ENCODE measurements around the gene ZNF708.

DNA sequence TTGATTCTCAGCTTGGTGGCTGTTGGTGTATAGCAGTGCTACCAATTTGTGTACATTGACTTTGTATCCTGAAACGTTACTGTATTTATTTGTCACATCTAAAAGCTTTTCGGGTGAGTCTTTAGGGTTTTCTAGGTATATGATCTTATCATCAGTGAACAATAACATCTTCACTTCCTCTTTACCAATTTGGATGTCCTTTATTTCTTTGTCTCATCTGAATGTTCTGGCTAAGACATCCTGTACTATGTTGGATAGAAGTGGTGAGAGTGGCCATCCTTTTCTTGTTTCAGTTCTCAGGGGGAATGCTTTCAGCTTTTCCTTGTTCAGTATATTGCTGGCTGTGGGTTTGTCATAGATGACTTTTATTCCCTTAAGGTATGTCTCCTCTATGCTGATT is 23.6 kb upstream of the ZNF708 start:
- TF ChIP-seq, protein P1, sequence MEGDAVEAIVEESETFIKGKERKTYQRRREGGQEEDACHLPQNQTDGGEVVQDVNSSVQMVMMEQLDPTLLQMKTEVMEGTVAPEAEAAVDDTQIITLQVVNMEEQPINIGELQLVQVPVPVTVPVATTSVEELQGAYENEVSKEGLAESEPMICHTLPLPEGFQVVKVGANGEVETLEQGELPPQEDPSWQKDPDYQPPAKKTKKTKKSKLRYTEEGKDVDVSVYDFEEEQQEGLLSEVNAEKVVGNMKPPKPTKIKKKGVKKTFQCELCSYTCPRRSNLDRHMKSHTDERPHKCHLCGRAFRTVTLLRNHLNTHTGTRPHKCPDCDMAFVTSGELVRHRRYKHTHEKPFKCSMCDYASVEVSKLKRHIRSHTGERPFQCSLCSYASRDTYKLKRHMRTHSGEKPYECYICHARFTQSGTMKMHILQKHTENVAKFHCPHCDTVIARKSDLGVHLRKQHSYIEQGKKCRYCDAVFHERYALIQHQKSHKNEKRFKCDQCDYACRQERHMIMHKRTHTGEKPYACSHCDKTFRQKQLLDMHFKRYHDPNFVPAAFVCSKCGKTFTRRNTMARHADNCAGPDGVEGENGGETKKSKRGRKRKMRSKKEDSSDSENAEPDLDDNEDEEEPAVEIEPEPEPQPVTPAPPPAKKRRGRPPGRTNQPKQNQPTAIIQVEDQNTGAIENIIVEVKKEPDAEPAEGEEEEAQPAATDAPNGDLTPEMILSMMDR (IDR thresholded peaks at IDR 0.05), result no peak
- no peak for TF ChIP-seq POLR2A (IDR thresholded peaks at IDR 0.05)
